Lung (tissue), 12 donors: ENCODE data around the gene C16orf87. TPM values are rescaled to one million over a fixed set of nuclear protein-coding genes. Genes with fewer than 3 reads are reported as not detected.

Experiments
- ATAC-seq: fragments of 200-7000 bp; cut with Tn5 transposase; one replicate; pipeline ENCODE4 v1.9.1; 2020; ENCODE audit warnings: moderate number of reproducible peaks; ENCODE audit not compliant: insufficient read depth, low FRiP score
- DNase-seq, 3 donors: peaks; one replicate each; pipeline ENCODE4 v3.0.0-alpha.2; 2013 to 2017
- H3K27ac ChIP-seq, 2 donors: one replicate each; pipeline ENCODE4 v1.5.1; 2013; ENCODE audit warnings: mild to moderate bottlenecking in 2 of 2, moderate library complexity in 2 of 2, control low read depth in 1 of 2, inconsistent platforms in 1 of 2, low read depth in 1 of 2, low read length in 1 of 2
- H3K27me3 ChIP-seq, 3 donors: one replicate each; pipeline ENCODE4 v1.5.1; 2013; ENCODE audit warnings: low read length in 2 of 3; ENCODE audit not compliant: control insufficient read depth in 3 of 3, insufficient read depth in 3 of 3
- H3K36me3 ChIP-seq, 4 donors: one replicate each; pipeline ENCODE4 v1.5.1; 2013; ENCODE audit warnings: low read length in 4 of 4, mild to moderate bottlenecking in 1 of 4, moderate library complexity in 1 of 4; ENCODE audit not compliant: control insufficient read depth in 4 of 4, insufficient read depth in 4 of 4
- H3K4me1 ChIP-seq, 5 donors: one replicate each; pipeline ENCODE4 v1.5.1; 2013; ENCODE audit warnings: low read length in 5 of 5, mild to moderate bottlenecking in 2 of 5, moderate library complexity in 1 of 5; ENCODE audit not compliant: control insufficient read depth in 5 of 5, insufficient read depth in 5 of 5
- H3K4me3 ChIP-seq: one replicate; pipeline ENCODE4 v1.5.1; 2013; ENCODE audit warnings: mild to moderate bottlenecking, control low read depth, moderate library complexity
- H3K9ac ChIP-seq, 2 donors: one replicate each; pipeline ENCODE4 v1.5.1; 2013; ENCODE audit warnings: low read length in 2 of 2, control low read depth in 1 of 2; ENCODE audit not compliant: insufficient read depth in 1 of 2
- H3K9me3 ChIP-seq, 4 donors: one replicate each; pipeline ENCODE4 v1.5.1; 2013; ENCODE audit warnings: low read length in 3 of 4, mild to moderate bottlenecking in 1 of 4, moderate library complexity in 1 of 4; ENCODE audit not compliant: control insufficient read depth in 4 of 4, insufficient read depth in 3 of 4
- CTCF ChIP-seq: IDR thresholded peaks from 2 replicates; pipeline ENCODE4 v1.5.1; 2012; ENCODE audit warnings: mild to moderate bottlenecking; ENCODE audit errors: control extremely low read depth, extremely low read depth
- whole genome bisulfite sequencing, 2 donors: extraction: QIAGEN DNeasy Blood & Tissue Kit; methylation state at CpG; one replicate each; pipeline ENCODE4 v1.1.7; 2013; 5-methylcytosine and 5-hydroxymethylcytosine counted together
- polyA plus RNA-seq, 2 donors: library from polyadenylated mRNA; stranded (reverse); fragments of 200-250 nt; gene quantifications; one replicate each; pipeline ENCODE4 v1.2.1, GENCODE V29; 2013
- total RNA-seq, 2 donors: library from RNA; depleted of rRNA in 1 of 2; stranded (reverse); fragments of >200 nt in 1 of 2; gene quantifications; one replicate each; pipeline ENCODE4 v1.2.1, GENCODE V29; 2014 to 2021
- donor health status: control.
- donor health status: control.
- donor health status: Bipolar disorder and iron deficiency.
- donor health status: healthy.
- donor health status: DM: yes; HTN: yes; CAD: no.

Gene C16orf87
- total and polyA plus RNA-seq, 4 donors: 2.8 to 17.2 (median 4.9) TPM

- H3K36me3 ChIP-seq: no peaks in the 10 kb centered on the region
- no peak for DNase-seq
- no peak overlapping the region for H3K27ac ChIP-seq
- 81 to 86% methylated on average over 5 of the region's 5 CpGs for WGBS, 2 donors
- TF ChIP-seq CTCF: no peak
- H3K4me3 ChIP-seq: no peak overlapping the region
- peaks cover 0 to 2% (median 0%) of the 10 kb centered on the region in 5 donors for H3K4me1 ChIP-seq
- H3K9ac ChIP-seq: no peak overlapping the region
- peaks cover 0 to 4% (median 0%) of the 10 kb centered on the region in 3 donors for H3K27me3 ChIP-seq
- no peak for ATAC-seq
- peaks cover 0 to under 1% (median 0%) of the 10 kb centered on the region in 4 donors for H3K9me3 ChIP-seq
These were observed 18.1 kb upstream of the C16orf87 start for GRCh38 chr16:46848768-46849764.

- H3K9ac ChIP-seq: no peak overlapping the region
- 93 to 98% methylated on average over 5 of the region's 5 CpGs for WGBS, 2 donors
- H3K27me3 ChIP-seq: peaks cover 0 to 4% (median 0%) of the 10 kb centered on the region in 3 donors
- TF ChIP-seq CTCF: no peak
- no peak overlapping the region for H3K4me3 ChIP-seq
- ATAC-seq (no peak), DNase-seq (no peak)
- H3K36me3 ChIP-seq: no peaks in the 10 kb centered on the region
- no peak overlapping the region for H3K27ac ChIP-seq
- H3K9me3 ChIP-seq: peaks cover 0 to 7% (median 0%) of the 10 kb centered on the region in 4 donors
- peaks cover 0 to 3% (median 0%) of the 10 kb centered on the region in 5 donors for H3K4me1 ChIP-seq
These were observed 15.0 kb upstream of the C16orf87 start for GRCh38 chr16:46845952-46846351.

- H3K36me3 ChIP-seq: no peaks in the 10 kb centered on the region
- H3K27ac ChIP-seq: no peak overlapping the region
- H3K27me3 ChIP-seq: peaks cover 0 to 4% (median 0%) of the 10 kb centered on the region in 3 donors
- no peak for TF ChIP-seq CTCF
- DNase-seq (no peak), ATAC-seq (no peak)
- H3K9ac ChIP-seq: no peak overlapping the region
- peaks cover 0 to 7% (median 0%) of the 10 kb centered on the region in 4 donors for H3K9me3 ChIP-seq
- H3K4me3 ChIP-seq: no peak overlapping the region
- WGBS, 2 donors: 71 to 78% methylated on average over 10 of the region's 10 CpGs
- H3K4me1 ChIP-seq: peaks cover 0 to 3% (median 0%) of the 10 kb centered on the region in 5 donors
These were observed 13.8 kb upstream of the C16orf87 start for GRCh38 chr16:46844771-46845170.
